Vein endothelial cell (primary cell): ENCODE measurements around the gene EME2. TPM values are rescaled to one million over a fixed set of nuclear protein-coding genes. Genes with fewer than 3 reads are reported as not detected.

Source experiments
- small RNA-seq: library from RNA; depleted of rRNA; stranded (forward); fragments of <200 nt; gene quantifications from one replicate; pipeline ENCODE3, GENCODE V24; 2012
- total RNA-seq: library from RNA; depleted of rRNA; stranded (reverse); fragments of >200 nt; gene quantifications from 2 replicates; pipeline ENCODE4 v1.2.3, GENCODE V29; 2012

The EME2 gene, protein sequence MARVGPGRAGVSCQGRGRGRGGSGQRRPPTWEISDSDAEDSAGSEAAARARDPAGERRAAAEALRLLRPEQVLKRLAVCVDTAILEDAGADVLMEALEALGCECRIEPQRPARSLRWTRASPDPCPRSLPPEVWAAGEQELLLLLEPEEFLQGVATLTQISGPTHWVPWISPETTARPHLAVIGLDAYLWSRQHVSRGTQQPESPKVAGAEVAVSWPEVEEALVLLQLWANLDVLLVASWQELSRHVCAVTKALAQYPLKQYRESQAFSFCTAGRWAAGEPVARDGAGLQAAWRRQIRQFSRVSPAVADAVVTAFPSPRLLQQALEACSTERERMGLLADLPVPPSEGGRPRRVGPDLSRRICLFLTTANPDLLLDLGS
- 10.6 and 14.0 TPM in 2 replicates for total RNA-seq

DNA sequence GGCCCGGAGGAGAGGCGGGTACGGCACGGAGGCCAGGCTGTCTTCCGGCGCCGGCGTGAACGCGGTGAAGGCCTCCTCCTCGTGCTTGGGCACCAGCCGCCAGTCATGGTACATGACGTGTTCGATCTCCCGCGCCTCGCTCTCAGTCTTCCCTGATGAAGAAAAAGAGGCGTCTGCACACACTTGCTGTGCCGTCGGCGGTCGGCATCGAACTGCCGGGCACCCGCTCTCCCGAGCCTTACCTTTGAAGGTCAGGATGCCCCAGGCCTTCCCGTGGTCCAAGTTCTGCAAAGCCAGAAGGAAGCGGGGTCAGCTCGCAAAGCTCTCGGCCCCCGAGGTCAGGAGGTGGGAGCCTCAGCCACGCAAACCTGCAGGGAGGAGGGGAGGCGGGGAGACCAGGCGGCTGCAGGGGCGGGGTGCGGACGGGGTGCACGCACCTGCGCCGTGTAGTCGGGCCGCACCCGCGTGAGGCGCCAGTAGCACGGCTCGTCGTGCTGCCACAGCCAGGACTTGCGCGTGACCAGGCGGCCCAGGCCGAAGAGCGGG is at the start of gene EME2:
EME2 (plus strand) TSS at position 449 of the 546 bp plus-strand sequence. CDS start 418 bp downstream, outside the sequence.

DNA sequence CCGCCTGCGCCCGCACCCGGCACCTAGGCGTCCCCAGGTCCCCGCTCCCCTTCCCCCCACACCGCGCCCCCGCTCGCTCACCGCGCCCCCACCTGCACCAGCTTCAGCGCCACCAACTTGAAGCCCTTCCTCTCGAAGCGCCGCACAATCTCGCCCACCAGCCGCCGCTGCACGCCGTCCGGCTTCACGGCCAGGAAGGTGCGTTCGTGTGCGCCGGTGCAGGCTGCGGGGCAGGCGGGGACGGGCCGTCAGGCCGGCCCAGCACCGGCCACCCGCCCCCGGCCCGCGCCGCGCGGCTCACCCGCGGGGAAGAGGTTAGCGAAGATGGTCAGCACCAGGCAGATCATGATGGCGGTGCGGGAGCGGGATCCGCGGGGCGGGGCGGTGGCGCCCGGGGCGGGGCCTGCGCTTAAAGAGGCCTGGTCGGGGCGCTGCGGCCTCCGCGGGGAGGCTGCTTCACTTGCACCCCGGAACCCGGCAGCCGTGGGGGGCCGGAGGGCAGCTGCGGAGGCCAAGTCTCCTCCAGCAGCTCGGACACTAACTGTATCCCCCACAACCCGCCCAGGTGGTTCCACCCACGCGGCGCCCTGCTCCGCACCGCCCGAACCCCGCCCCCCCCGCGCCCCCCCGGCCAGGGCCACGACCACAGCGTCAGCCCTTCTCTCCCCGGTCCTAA is 1.3 kb upstream of the EME2 start, which contains the start of gene NME3:
NME3 (minus strand) TSS at position 356 of the 676 bp plus-strand sequence; CDS start at position 347, 9 bp downstream.

DNA sequence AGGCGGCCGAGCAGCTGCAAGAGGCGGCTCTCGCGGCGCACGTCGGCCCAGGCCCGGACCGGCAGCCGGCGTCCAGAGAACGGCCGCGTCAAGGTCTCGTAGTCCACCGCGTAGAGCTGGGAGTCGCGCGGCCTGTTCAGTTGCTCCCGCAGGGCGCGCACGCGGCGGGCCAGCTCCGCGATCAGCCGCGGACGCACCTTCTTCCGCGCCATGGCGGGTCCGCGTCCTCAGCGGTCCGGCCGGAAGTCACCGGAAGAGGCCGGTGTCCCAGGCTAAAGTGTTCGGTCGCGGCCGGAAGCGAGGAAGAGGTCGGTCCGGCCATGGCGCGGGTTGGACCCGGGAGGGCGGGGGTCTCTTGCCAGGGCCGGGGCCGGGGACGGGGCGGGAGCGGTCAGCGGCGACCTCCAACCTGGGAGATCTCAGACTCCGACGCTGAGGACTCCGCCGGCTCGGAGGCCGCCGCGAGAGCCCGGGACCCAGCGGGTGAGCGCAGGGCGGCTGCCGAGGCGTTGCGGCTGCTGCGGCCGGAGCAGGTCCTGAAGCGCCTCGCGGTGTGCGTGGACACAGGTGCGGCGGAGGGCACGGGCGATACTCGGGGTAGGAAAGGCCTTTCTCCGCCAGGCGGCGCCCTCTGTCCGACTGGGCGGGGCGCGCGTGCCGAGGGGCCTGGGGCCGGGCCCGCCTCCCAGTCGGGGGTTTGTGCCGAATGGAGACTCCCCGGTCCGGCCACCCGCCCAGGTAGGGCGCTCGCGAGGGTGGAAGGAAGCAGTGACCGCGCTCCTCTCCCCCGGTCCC is 495 bp downstream of the EME2 start, which contains the start of gene MRPS34:
MRPS34 (minus strand) TSS at position 227 of the 795 bp plus-strand sequence; CDS start at position 212, 15 bp downstream.

DNA sequence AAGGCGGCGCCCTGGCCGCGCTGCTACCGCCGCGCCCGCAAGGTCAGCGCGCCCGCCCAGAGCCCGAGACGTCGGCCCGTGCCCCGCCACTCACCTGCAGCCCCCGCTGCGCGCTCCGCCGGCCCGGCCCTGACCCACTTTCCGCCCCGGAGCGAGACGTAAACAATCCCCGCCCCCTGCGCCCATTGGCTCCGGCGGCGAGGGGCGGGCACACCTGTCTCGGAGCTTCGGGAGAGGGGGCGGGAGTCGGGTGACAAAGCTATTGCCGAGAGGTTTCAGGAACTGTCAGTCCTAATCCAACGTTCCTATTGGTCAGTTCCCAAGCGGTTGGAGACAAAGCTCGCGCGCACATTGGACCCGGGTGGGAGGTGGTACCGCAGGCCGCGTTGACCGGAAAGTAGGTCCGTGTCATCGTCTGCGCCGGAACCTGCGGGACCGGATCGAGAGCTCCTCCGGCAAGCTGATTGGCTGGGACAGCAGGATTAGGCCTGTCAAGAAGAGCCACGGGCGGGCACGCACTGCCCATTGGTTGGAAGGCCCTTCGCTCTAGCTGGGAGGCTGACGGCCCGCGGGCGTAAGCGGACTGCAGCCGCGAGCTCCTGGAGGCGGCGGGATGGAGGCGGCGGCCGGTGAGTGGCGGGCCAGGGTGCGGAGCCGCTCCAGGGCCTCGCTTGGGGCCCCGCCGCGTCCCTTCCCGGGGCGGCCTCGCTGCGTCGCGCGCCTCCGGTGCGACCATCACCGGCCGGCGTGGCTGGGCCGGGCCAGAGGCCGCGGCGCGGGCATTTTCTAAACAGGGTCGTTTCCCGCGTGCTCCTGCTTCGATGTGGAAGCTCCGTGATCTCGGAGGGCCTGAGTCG is 10.0 kb downstream of the EME2 start, which contains the start of the genes NUBP2 and SPSB3:
NUBP2 (plus strand) TSS at position 553 of the 857 bp plus-strand sequence; CDS start at position 614, 61 bp downstream.
SPSB3 (minus strand) TSS at position 164 of the 857 bp plus-strand sequence. CDS start 1,088 bp downstream, outside the sequence.

DNA sequence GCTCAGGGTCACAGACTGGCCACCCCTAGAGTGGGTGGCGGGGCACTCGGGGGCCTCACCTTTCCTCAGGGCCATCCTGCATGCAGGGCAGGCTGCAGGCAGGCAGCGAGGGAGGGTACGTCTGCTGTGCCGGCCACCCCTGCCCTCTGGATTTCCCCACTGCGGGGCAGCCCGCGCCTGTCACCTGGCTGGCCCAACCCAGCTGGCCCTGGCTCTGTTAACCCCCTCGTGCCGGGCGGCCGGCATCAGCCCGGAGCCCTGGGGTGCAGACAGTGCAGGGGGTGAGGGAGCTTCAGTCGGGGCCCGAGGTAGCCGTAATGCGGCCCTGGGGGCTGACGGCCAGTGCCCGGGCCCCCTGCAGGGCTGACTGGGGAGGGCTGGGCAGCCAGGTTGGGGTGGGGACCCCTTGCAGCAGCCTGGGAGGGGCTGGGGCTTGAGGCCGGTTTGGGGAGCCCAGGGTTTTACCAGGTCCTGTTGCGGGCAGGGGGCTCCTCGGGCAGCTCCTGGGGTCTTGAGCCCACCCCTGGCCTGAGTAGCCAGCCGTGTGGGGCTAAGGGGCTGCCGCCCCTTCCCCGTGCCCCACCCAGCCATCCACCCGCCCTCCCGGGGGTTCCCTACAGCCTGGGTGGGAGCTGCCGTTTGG is 21.1 kb downstream of the EME2 start, which contains the start of gene IGFALS:
IGFALS (minus strand) TSS at position 128 of the 643 bp plus-strand sequence; CDS start at position 75, 53 bp downstream.

Small RNA genes within 50 kb of the gene (small RNA-seq; reads per million reads assigned to genes)
- 0.69 reads per million, percentile 44 among the genes with 10 or more reads in this experiment for gene MIR3177

Other genes with a start within 250 kb of the EME2 start
- 39.1 and 47.4 TPM in 2 replicates for gene TMEM204, start 239.1 kb upstream of the EME2 start, total RNA-seq
- 19.9 and 22.2 TPM in 2 replicates for gene IFT140, start 160.7 kb upstream of the EME2 start, total RNA-seq
- 19.9 and 20.0 TPM in 2 replicates for gene CRAMP1, start 160.4 kb upstream of the EME2 start, total RNA-seq
- 94.1 and 98.6 TPM in 2 replicates for gene JPT2, start 94.5 kb upstream of the EME2 start, total RNA-seq
- gene MAPK8IP3, start 66.6 kb upstream of the EME2 start, total RNA-seq, result 52.2 and 62.4 TPM in 2 replicates
- gene NME3, start 1.3 kb upstream of the EME2 start, total RNA-seq, result 32.4 and 54.5 TPM in 2 replicates
- gene MRPS34, start 324 bp downstream of the EME2 start, total RNA-seq, result 69.7 and 78.7 TPM in 2 replicates
- 38.2 and 48.7 TPM in 2 replicates for gene SPSB3, start 9.8 kb downstream of the EME2 start, total RNA-seq
- 90.8 and 92.0 TPM in 2 replicates for gene NUBP2, start 10.2 kb downstream of the EME2 start, total RNA-seq
- not detected in 2 replicates for gene IGFALS, start 20.9 kb downstream of the EME2 start, total RNA-seq
- 50.9 and 62.7 TPM in 2 replicates for gene HAGH, start 54.0 kb downstream of the EME2 start, total RNA-seq
- gene FAHD1, start 54.4 kb downstream of the EME2 start, total RNA-seq, result 76.4 and 86.2 TPM in 2 replicates
- gene MEIOB, start 99.4 kb downstream of the EME2 start, total RNA-seq, result not detected in 2 replicates
- not detected in 2 replicates for gene HS3ST6, start 145.6 kb downstream of the EME2 start, total RNA-seq
- 20.5 and 21.6 TPM in 2 replicates for gene MSRB1, start 170.4 kb downstream of the EME2 start, total RNA-seq
- not detected in 2 replicates for gene RPL3L, start 181.9 kb downstream of the EME2 start, total RNA-seq
- gene NDUFB10, start 186.7 kb downstream of the EME2 start, total RNA-seq, result 118 and 137 TPM in 2 replicates
- 2,303 and 3,069 TPM in 2 replicates for gene RPS2, start 192.0 kb downstream of the EME2 start, total RNA-seq
- gene RNF151, start 194.0 kb downstream of the EME2 start, total RNA-seq, result not detected in 2 replicates
- 45.9 and 54.2 TPM in 2 replicates for gene TBL3, start 199.2 kb downstream of the EME2 start, total RNA-seq
- gene NOXO1, start 208.7 kb downstream of the EME2 start, total RNA-seq, result 0.33 TPM in 1 of 2 replicates, not detected in the other
- 11.9 and 15.7 TPM in 2 replicates for gene GFER, start 211.4 kb downstream of the EME2 start, total RNA-seq
- gene SYNGR3, start 217.2 kb downstream of the EME2 start, total RNA-seq, result 1.9 and 6.9 TPM in 2 replicates
- gene ZNF598, start 237.0 kb downstream of the EME2 start, total RNA-seq, result 29.7 and 33.1 TPM in 2 replicates
- gene NPW, start 247.0 kb downstream of the EME2 start, total RNA-seq, result 0.98 and 1.1 TPM in 2 replicates